Vagina (tissue), 2 donors: ENCODE measurements around the gene KIF2C. TPM values are rescaled to one million over a fixed set of nuclear protein-coding genes. Genes with fewer than 3 reads are reported as not detected.
"Not testable (repeated sequence)": the region's sequence is repeated elsewhere in the genome, so short reads cannot be mapped to it uniquely, and the experiment has no call there.

Source experiments
- DNase-seq, 2 donors: peaks; one replicate each; pipeline ENCODE4 v3.0.0-alpha.2; 2017; ENCODE audit errors: extremely low spot score in 2 of 2
- H3K27ac ChIP-seq: fragments of 200-600 bp; sonication (generic); one replicate; pipeline ENCODE4 v1.5.1; 2019
- H3K27me3 ChIP-seq: fragments of 200-600 bp; sonication (generic); one replicate; pipeline ENCODE4 v1.5.1; 2019
- H3K36me3 ChIP-seq, 2 donors: fragments of 200-600 bp; sonication (generic); one replicate each; pipeline ENCODE4 v1.5.1; 2017 to 2019
- H3K4me1 ChIP-seq: fragments of 200-600 bp; sonication (generic); one replicate; pipeline ENCODE4 v1.5.1; 2019
- H3K4me3 ChIP-seq, 2 donors: fragments of 200-600 bp; sonication (generic); 1 replicate in 1 of 2; 2 replicates in 1 of 2; pipeline ENCODE4 v1.5.1; 2016 to 2019
- H3K9me3 ChIP-seq: fragments of 200-600 bp; sonication (generic); one replicate; pipeline ENCODE4 v1.5.1; 2019
- POLR2A ChIP-seq, 2 donors: fragments of 450-650 bp; IDR thresholded peaks; one replicate each; pipeline ENCODE4 v1.6.1; 2017; ENCODE audit warnings: antibody characterized with exemption in 2 of 2, mild to moderate bottlenecking in 2 of 2, moderate library complexity in 2 of 2
- POLR2AphosphoS5 ChIP-seq, 2 donors: sonication (generic); formaldehyde crosslinking; IDR thresholded peaks; one replicate each; pipeline ENCODE4 v1.9.0; 2017; ENCODE audit warnings: antibody characterized with exemption in 2 of 2, mild to moderate bottlenecking in 2 of 2, low read depth in 1 of 2; ENCODE audit not compliant: insufficient read depth in 1 of 2
- intact Hi-C: fragments of 100-400 bp; cut with DNase I; formaldehyde crosslinking; loops from one replicate; pipeline ENCODE4 v1.15.1; 2023
- total RNA-seq: library from RNA; depleted of rRNA; stranded (reverse); fragments of >200 nt; gene quantifications from one replicate; pipeline ENCODE4 v1.2.3, GENCODE V29; 2016
- TF ChIP-seq, protein P1 (sequence below), 3 experiments: fragments of 450-650 bp in 2 of 3; fragments of 200-600 bp in 1 of 3; sonication (generic) in 1 of 3; IDR thresholded peaks; one replicate each; pipeline ENCODE4 v1.5.1; 2017 to 2019; ENCODE audit warnings: antibody characterized with exemption in 3 of 3, mild to moderate bottlenecking in 2 of 3, moderate library complexity in 2 of 3

The KIF2C gene
- total RNA-seq, 1 donor from 2014 or later, result 3.4 TPM

GRCh38 chr1:44695671-44696070 is 44.0 kb upstream of the KIF2C start:
- TF ChIP-seq POLR2A (IDR thresholded peaks at IDR 0.05), result no peak
- TF ChIP-seq, protein P1, sequence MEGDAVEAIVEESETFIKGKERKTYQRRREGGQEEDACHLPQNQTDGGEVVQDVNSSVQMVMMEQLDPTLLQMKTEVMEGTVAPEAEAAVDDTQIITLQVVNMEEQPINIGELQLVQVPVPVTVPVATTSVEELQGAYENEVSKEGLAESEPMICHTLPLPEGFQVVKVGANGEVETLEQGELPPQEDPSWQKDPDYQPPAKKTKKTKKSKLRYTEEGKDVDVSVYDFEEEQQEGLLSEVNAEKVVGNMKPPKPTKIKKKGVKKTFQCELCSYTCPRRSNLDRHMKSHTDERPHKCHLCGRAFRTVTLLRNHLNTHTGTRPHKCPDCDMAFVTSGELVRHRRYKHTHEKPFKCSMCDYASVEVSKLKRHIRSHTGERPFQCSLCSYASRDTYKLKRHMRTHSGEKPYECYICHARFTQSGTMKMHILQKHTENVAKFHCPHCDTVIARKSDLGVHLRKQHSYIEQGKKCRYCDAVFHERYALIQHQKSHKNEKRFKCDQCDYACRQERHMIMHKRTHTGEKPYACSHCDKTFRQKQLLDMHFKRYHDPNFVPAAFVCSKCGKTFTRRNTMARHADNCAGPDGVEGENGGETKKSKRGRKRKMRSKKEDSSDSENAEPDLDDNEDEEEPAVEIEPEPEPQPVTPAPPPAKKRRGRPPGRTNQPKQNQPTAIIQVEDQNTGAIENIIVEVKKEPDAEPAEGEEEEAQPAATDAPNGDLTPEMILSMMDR (IDR thresholded peaks at IDR 0.05), result no peak
- no peak for TF ChIP-seq POLR2AphosphoS5 (IDR thresholded peaks at IDR 0.05; ENCODE audit: insufficient read depth in 1 of 2, low read depth in 1 of 2)
- no peak overlapping the region for H3K4me3 ChIP-seq
- no peaks in the 10 kb centered on the region for H3K27me3 ChIP-seq
- H3K36me3 ChIP-seq, result no peaks in the 10 kb centered on the region
- intact Hi-C loops, result no loop called here
- H3K9me3 ChIP-seq, result no peaks in the 10 kb centered on the region
- no peak for DNase-seq
- H3K27ac ChIP-seq, result no peak overlapping the region
- H3K4me1 ChIP-seq, result no peaks in the 10 kb centered on the region

DNA sequence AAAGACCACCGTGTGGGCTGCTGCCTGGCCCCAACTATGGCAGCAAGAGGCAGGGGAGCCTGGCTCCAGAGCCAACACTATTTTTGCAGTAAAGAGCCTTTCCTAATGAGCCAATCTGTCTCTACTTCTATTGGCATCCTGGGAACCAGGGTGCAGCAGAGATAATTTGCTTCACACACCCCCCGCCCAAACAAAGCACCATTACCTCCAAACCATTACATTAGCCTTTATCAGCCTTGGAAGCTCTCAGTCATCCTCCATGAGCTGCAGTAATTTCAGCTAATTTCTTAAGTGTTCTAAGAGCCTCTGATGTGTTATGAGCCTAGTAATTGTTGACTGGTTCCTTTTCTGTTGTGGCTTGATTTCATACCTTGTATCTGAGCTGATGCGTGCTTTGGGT is 43.5 kb upstream of the KIF2C start:
- no peak for DNase-seq
- Histone ChIP-seq H3K36me3 (no peaks in the 10 kb centered on the region), H3K27me3 (no peaks in the 10 kb centered on the region), H3K4me3 (no peak overlapping the region), H3K4me1 (no peaks in the 10 kb centered on the region), H3K27ac (no peak overlapping the region), H3K9me3 (no peaks in the 10 kb centered on the region)
- intact Hi-C loops, result no loop called here
- TF ChIP-seq POLR2A (IDR thresholded peaks at IDR 0.05) (no peak), POLR2AphosphoS5 (IDR thresholded peaks at IDR 0.05; ENCODE audit: insufficient read depth in 1 of 2, low read depth in 1 of 2) (no peak)
- TF ChIP-seq, protein P1 (IDR thresholded peaks at IDR 0.05), result no peak

DNA sequence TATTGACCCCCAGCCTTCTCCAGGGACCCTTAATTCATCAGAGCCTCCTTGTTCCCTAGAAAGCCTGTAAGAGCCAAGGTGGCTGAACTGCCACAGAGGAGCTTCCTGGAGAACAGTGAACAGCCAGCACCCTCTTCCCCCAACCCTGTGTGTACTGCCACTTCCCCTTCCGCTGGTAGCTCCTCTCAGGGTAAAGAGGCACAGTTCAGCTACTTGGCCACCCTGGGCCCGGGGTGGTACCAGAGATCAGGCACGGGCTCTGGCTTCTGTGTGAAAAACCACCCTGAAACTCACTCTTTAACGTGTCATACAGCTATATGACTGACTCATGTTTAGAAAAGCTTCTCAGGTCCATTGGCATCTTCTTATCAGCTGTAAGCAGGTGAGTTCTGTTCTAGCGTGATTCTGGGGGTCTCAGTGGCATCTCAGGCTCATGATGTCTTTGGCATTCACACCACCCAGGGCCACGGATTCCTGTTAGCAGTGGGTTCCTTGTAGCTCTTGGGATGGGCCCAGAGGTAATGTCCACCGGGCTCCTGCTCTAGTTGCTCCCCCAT is 42.8 kb upstream of the KIF2C start:
- Histone ChIP-seq H3K9me3 (no peaks in the 10 kb centered on the region), H3K4me3 (no peak overlapping the region), H3K4me1 (no peaks in the 10 kb centered on the region), H3K27me3 (no peaks in the 10 kb centered on the region), H3K27ac (no peak overlapping the region), H3K36me3 (no peaks in the 10 kb centered on the region)
- DNase-seq, result no peak
- no peak for TF ChIP-seq POLR2A (IDR thresholded peaks at IDR 0.05)
- TF ChIP-seq, protein P1 (IDR thresholded peaks at IDR 0.05), result no peak
- intact Hi-C loops, result no loop called here

DNA sequence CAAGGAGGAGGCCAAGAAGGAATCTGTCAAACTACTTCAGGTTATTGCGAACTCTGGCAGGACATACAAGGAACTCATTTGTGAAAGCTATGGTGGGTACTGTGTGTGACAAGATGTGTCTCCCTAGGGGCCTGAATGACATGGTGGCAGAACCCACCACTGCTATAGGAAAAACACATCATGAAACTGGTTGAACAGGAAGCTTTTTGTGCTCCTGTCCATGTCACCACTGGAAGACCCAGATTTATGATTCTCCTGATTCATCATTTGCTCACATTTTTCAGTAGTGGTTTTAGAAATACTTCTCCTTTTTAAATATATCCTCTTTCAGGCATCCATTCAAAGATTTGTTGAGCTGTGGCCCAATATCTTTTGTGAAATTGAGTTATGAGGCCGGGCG is 41.5 kb upstream of the KIF2C start:
- Histone ChIP-seq H3K4me3 (no peak overlapping the region), H3K9me3 (no peaks in the 10 kb centered on the region), H3K36me3 (no peaks in the 10 kb centered on the region), H3K27me3 (no peaks in the 10 kb centered on the region), H3K4me1 (no peaks in the 10 kb centered on the region), H3K27ac (no peak overlapping the region)
- TF ChIP-seq POLR2A (IDR thresholded peaks at IDR 0.05), result no peak
- no peak for TF ChIP-seq POLR2AphosphoS5 (IDR thresholded peaks at IDR 0.05; ENCODE audit: insufficient read depth in 1 of 2, low read depth in 1 of 2)
- no peak for DNase-seq
- intact Hi-C loops, result no loop called here

DNA sequence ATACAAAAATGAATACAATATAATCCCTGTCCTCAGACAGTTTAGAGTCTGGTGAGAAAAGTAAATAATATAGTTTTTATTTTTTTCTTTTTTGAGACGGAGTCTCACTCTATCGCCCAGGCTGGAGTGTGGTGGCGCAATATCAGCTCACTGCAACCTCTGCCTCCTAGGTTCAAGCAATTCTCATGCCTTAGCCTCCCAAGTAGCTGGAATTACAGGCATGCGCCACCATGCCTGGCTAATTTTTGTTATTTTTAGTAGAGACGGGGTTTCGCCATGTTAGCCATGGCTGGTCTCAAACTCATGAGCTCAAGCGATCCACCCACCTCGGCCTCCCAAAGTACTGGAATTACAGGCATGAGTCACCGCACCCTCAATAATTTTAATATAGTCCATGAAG is 40.3 kb upstream of the KIF2C start:
- DNase-seq, H3K36me3 ChIP-seq, H3K9me3 ChIP-seq, H3K4me1 ChIP-seq, H3K4me3 ChIP-seq, H3K27me3 ChIP-seq, intact Hi-C loops, H3K27ac ChIP-seq: not testable (repeated sequence)

DNA sequence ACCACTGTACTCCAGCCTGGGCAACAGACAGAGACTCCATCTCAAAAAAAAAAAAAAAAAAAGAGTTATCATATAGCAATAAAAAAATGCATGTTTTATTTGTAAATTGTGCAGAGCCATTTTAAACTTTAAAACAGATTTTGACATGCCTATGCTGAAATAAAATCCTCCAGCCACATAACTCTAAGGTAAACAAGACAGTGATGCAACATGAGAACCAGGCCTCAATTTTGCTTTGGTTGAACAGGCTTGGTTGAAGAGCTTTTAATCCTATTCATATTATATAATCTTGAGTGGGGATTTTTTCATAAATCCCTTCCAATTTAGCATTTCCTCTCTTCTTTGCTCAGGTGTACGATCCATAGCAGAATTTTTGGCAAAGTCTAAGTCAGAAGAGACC is 39.1 kb upstream of the KIF2C start:
- TF ChIP-seq POLR2AphosphoS5 (IDR thresholded peaks at IDR 0.05; ENCODE audit: insufficient read depth in 1 of 2, low read depth in 1 of 2), result no peak
- no peak for TF ChIP-seq POLR2A (IDR thresholded peaks at IDR 0.05)
- TF ChIP-seq, protein P1 (IDR thresholded peaks at IDR 0.05), result no peak
- Histone ChIP-seq H3K9me3 (no peaks in the 10 kb centered on the region), H3K27ac (no peak overlapping the region), H3K36me3 (no peaks in the 10 kb centered on the region), H3K4me3 (no peak overlapping the region), H3K4me1 (no peaks in the 10 kb centered on the region), H3K27me3 (no peaks in the 10 kb centered on the region)
- intact Hi-C loops, result no loop called here
- DNase-seq, result no peak
